Neuronal stem cell (in vitro differentiated cells): ENCODE data around the gene RPRD1A.
"Not testable (repeated sequence)": the region's sequence is repeated elsewhere in the genome, so short reads cannot be mapped to it uniquely, and the experiment has no call there.

ENCODE experiments used
- DNase-seq: peaks from one replicate; pipeline ENCODE4 v3.0.0-alpha.2; 2013; ENCODE audit warnings: low spot score
- H2AFZ ChIP-seq: one replicate; pipeline ENCODE4 v1.6.1; 2013; ENCODE audit warnings: mild to moderate bottlenecking, low read length, inconsistent platforms
- H2AK5ac ChIP-seq: 2 replicates; pipeline ENCODE4 v1.6.1; 2013; ENCODE audit warnings: low read depth, mild to moderate bottlenecking, inconsistent platforms, low read length, moderate library complexity, mixed read lengths
- H2BK120ac ChIP-seq: 2 replicates; pipeline ENCODE4 v1.6.1; 2013; ENCODE audit warnings: low read depth, mild to moderate bottlenecking, inconsistent platforms, low read length, moderate library complexity, mixed read lengths
- H2BK12ac ChIP-seq: one replicate; pipeline ENCODE4 v1.6.1; 2013; ENCODE audit warnings: low read length, inconsistent platforms
- H2BK15ac ChIP-seq: 2 replicates; pipeline ENCODE4 v1.6.1; 2013; ENCODE audit warnings: mild to moderate bottlenecking, low read length, inconsistent platforms, mixed read lengths
- H2BK5ac ChIP-seq: one replicate; pipeline ENCODE4 v1.6.1; 2013; ENCODE audit warnings: inconsistent platforms, mild to moderate bottlenecking, low read length, moderate library complexity
- H3K14ac ChIP-seq: one replicate; pipeline ENCODE4 v1.6.1; 2013; ENCODE audit warnings: low read length, inconsistent platforms
- H3K18ac ChIP-seq: 2 replicates; pipeline ENCODE4 v1.6.1; 2013; ENCODE audit warnings: low read length, inconsistent platforms
- H3K23ac ChIP-seq: 2 replicates; pipeline ENCODE4 v1.6.1; 2013; ENCODE audit warnings: low read depth, mild to moderate bottlenecking, mixed read lengths, low read length, inconsistent platforms; ENCODE audit not compliant: poor library complexity
- H3K27ac ChIP-seq: replicated peaks from 3 replicates; pipeline ENCODE4 v1.5.1; 2013; ENCODE audit warnings: low read length, inconsistent platforms
- H3K27me3 ChIP-seq, 3 experiments: 2 replicates each; pipeline ENCODE4 v1.6.1; 2013; ENCODE audit warnings: low read length in 3 of 3, mild to moderate bottlenecking in 2 of 3, inconsistent platforms in 1 of 3, low read depth in 1 of 3, mixed read lengths in 1 of 3, moderate library complexity in 1 of 3; ENCODE audit not compliant: control insufficient read depth in 3 of 3, insufficient read depth in 3 of 3
- H3K36me3 ChIP-seq, 2 donors: replicated peaks in 1 of 2; 2 replicates each; pipeline ENCODE4 v1.6.1; 2013; ENCODE audit warnings: low read length in 2 of 2; ENCODE audit not compliant: control insufficient read depth in 2 of 2, insufficient read depth in 2 of 2
- H3K4ac ChIP-seq: 2 replicates; pipeline ENCODE4 v1.6.1; 2013; ENCODE audit warnings: inconsistent platforms, mild to moderate bottlenecking, low read length, moderate library complexity
- H3K4me1 ChIP-seq, 2 donors: 1 replicate in 1 of 2; 2 replicates in 1 of 2; pipeline ENCODE4 v1.6.1; 2013; ENCODE audit warnings: low read length in 2 of 2, low read depth in 1 of 2; ENCODE audit not compliant: control insufficient read depth in 2 of 2, insufficient read depth in 1 of 2
- H3K4me2 ChIP-seq: one replicate; pipeline ENCODE4 v1.6.1; 2013; ENCODE audit warnings: mild to moderate bottlenecking, low read length, inconsistent platforms; ENCODE audit not compliant: insufficient read depth, poor library complexity, severe bottlenecking
- H3K4me3 ChIP-seq, 2 donors: 2 replicates each; pipeline ENCODE4 v1.5.1; 2013; ENCODE audit warnings: low read length in 2 of 2, mild to moderate bottlenecking in 2 of 2, inconsistent platforms in 1 of 2, moderate library complexity in 1 of 2
- H3K79me1 ChIP-seq: one replicate; pipeline ENCODE4 v1.6.1; 2013; ENCODE audit warnings: low read depth, mild to moderate bottlenecking, inconsistent platforms, low read length, moderate library complexity
- H3K9ac ChIP-seq: one replicate; pipeline ENCODE4 v1.6.1; 2013; ENCODE audit warnings: mild to moderate bottlenecking, low read depth, low read length, inconsistent platforms; ENCODE audit not compliant: poor library complexity
- H3K9me3 ChIP-seq, 2 donors: replicated peaks in 1 of 2; 2 replicates each; pipeline versions ENCODE3 to v1.6.1; 2013; ENCODE audit warnings: low read length in 2 of 2, mild to moderate bottlenecking in 2 of 2, inconsistent platforms in 1 of 2, low read depth in 1 of 2, mixed read lengths in 1 of 2, moderate library complexity in 1 of 2; ENCODE audit not compliant: control insufficient read depth in 2 of 2, insufficient read depth in 1 of 2
- H4K8ac ChIP-seq: one replicate; pipeline ENCODE4 v1.6.1; 2013; ENCODE audit warnings: low read depth, mild to moderate bottlenecking, inconsistent platforms, low read length, moderate library complexity
- H4K91ac ChIP-seq: one replicate; pipeline ENCODE4 v1.6.1; 2013; ENCODE audit warnings: low read length, low read depth, mild to moderate bottlenecking, inconsistent platforms; ENCODE audit not compliant: poor library complexity
- WGBS, 2 donors: extraction: QIAGEN DNeasy Blood & Tissue Kit; methylation state at CpG; one replicate each; pipeline ENCODE4 v1.1.7; 2013; ENCODE audit warnings: missing lambda C conversion rate in 2 of 2, mixed read lengths in 1 of 2; ENCODE audit not compliant: insufficient read length in 2 of 2, insufficient replicate concordance in 1 of 2; ENCODE audit errors: extremely low coverage in 2 of 2; 5-methylcytosine and 5-hydroxymethylcytosine counted together

RPRD1A gene

DNA sequence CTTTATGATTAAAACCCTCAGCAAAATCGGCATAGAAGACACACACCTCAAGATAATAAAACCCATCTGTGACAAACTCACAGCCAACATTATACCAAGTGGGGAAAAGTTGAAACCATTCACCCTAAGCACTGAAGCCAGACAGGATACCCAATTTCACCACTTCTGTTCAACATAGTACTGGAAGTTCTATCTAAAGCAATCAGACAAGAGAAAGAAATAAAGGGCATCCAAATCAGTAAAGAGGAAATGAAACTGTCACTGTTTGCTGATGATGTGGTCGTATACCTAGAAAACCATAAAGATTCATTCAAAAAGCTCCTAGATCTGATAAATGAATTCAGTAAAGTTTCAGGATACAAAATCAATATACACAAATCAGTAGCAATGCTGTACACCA lies 16.4 kb upstream of the RPRD1A start:
- no peak overlapping the region for H2BK5ac ChIP-seq
- no peak overlapping the region for H2BK15ac ChIP-seq
- no peak overlapping the region for H3K23ac ChIP-seq
- H2BK12ac ChIP-seq = no peak overlapping the region
- H2AFZ ChIP-seq = no peak overlapping the region
- H3K27ac ChIP-seq = no peak overlapping the region
- H3K9ac ChIP-seq = no peak overlapping the region
- no peak for DNase-seq
- no peaks in the 10 kb centered on the region for H3K4me1 ChIP-seq
- no peak overlapping the region for H2BK120ac ChIP-seq
- H2AK5ac ChIP-seq = no peak overlapping the region
- peaks cover 3 to 7% of the 10 kb centered on the region in 2 donors for H3K9me3 ChIP-seq
- H3K27me3 ChIP-seq = no peaks in the 10 kb centered on the region
- H3K79me1 ChIP-seq = no peaks in the 10 kb centered on the region
- H4K8ac ChIP-seq = no peak overlapping the region
- no CpG with 5 or more reads among the region's 2 CpGs for WGBS, 2 donors
- H4K91ac ChIP-seq = no peak overlapping the region
- H3K14ac ChIP-seq = no peak overlapping the region
- H3K18ac ChIP-seq = no peak overlapping the region
- H3K4me2 ChIP-seq = no peak overlapping the region
- no peak overlapping the region for H3K4ac ChIP-seq
- no peaks in the 10 kb centered on the region for H3K36me3 ChIP-seq
- no peak overlapping the region for H3K4me3 ChIP-seq

DNA sequence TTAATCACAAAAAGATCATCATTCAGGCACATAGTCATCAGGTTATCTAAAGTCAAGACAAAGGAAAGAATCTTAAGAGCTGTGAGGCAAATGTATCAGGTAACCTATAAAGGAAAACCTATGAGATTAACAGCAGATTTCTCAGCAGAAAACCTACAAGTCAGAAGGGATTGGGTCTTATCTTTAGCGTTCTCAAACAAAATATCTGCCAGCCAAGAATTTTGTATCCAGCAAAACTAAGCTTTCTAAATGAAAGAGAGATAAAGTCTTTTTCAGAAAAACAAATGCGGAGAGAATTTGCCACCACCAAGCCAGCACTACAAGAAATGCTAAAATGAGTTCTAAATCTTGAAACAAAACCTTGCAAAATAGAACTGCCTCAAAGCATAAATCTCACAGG lies 13.8 kb upstream of the RPRD1A start:
- H3K4me2 ChIP-seq, H3K9ac ChIP-seq, H2AK5ac ChIP-seq, H2BK5ac ChIP-seq, H3K14ac ChIP-seq, H2AFZ ChIP-seq, H3K4me1 ChIP-seq, H3K18ac ChIP-seq, H3K23ac ChIP-seq, H2BK15ac ChIP-seq, H3K4me3 ChIP-seq, H3K36me3 ChIP-seq, H3K4ac ChIP-seq, H4K8ac ChIP-seq, H4K91ac ChIP-seq, H2BK120ac ChIP-seq, H3K9me3 ChIP-seq, H3K27ac ChIP-seq, H3K27me3 ChIP-seq, H2BK12ac ChIP-seq, DNase-seq, H3K79me1 ChIP-seq: not testable (repeated sequence)
- WGBS, 2 donors = no CpG with 5 or more reads among the region's 2 CpGs

DNA sequence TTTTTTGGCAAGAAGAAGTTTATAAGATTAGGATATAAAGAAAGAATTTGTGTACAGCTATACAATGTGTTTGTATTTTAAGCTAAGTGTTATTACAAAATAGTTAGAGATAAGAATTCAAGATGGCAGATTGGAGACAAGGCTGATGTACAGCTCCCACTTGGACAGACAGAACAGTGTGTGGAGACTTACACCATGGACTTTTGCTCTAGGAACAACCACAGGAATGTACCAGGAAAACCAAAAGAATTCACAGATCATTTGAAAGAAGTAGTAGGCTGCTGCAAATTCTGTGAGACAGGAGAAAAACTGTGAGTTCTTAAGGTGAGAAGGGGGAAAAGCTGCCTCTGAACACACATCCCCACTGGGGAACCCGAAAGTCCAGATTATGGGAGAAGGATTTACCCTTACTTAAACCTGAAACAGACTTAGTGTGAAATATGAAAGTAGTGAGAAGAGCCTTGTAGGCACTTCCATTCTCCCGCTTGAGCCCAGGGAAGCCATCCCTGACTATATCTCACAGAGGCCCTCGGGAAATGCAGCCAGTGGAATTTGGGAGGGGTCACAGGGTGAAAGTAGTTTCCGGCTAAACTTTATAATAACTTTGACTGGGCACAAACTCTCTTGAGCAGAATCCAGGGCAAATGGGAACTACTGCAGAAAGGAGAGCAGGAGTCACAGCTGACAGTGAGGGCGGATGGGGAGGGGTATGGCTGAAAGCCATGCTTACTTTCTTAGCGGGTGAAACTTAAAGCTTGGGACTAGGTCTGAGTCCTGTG lies 11.6 kb upstream of the RPRD1A start:
- Histone ChIP-seq H3K4ac (no peak overlapping the region), H2BK12ac (no peak overlapping the region), H3K4me1 (no peaks in the 10 kb centered on the region), H2BK5ac (no peak overlapping the region), H3K9ac (no peak overlapping the region), H3K9me3 (peaks cover 0 to 7% of the 10 kb centered on the region in 2 donors), H3K27me3 (no peaks in the 10 kb centered on the region), H2AFZ (no peak overlapping the region), H3K27ac (no peak overlapping the region), H3K79me1 (no peaks in the 10 kb centered on the region), H2BK120ac (no peak overlapping the region), H4K91ac (no peak overlapping the region), H3K4me2 (no peak overlapping the region), H3K18ac (no peak overlapping the region), H4K8ac (no peak overlapping the region), H2BK15ac (no peak overlapping the region), H3K23ac (no peak overlapping the region), H3K4me3 (no peak overlapping the region), H3K36me3 (no peaks in the 10 kb centered on the region), H2AK5ac (no peak overlapping the region), H3K14ac (no peak overlapping the region)
- no CpG with 5 or more reads among the region's 6 CpGs for WGBS, 2 donors
- DNase-seq = no peak

DNA sequence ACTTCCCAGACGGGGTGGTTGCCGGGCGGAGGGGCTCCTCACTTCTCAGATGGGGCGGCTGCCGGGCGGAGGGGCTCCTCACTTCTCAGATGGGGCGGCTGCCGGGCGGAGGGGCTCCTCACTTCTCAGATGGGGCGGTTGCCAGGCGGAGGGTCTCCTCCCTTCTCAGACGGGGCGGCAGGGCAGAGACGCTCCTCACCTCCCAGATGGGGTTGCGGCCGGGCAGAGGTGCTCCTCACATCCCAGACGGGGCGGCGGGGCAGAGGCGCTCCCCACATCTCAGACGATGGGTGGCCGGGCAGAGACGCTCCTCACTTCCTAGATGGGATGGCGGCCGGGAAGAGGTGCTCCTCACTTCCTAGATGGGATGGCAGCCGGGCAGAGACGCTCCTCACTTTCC lies 10.4 kb upstream of the RPRD1A start:
- not testable (repeated sequence) for H2BK5ac ChIP-seq, H2AK5ac ChIP-seq, H3K36me3 ChIP-seq, H3K27ac ChIP-seq, H3K9ac ChIP-seq, H2AFZ ChIP-seq, DNase-seq, H3K4me2 ChIP-seq, H3K4me1 ChIP-seq, H3K4ac ChIP-seq, H3K27me3 ChIP-seq, H3K14ac ChIP-seq, H3K23ac ChIP-seq, H4K8ac ChIP-seq, H2BK12ac ChIP-seq, H2BK120ac ChIP-seq, H2BK15ac ChIP-seq, H3K79me1 ChIP-seq, H3K4me3 ChIP-seq, H4K91ac ChIP-seq, H3K18ac ChIP-seq, H3K9me3 ChIP-seq
- no CpG with 5 or more reads among the region's 27 CpGs for WGBS, 2 donors
